GM11168 (cell line): ENCODE measurements around the gene DNAJC15.

ENCODE experiments used
- in situ Hi-C: fragments of 300-500 bp; cut with MboI; formaldehyde crosslinking; loops from one replicate; pipeline ENCODE4 v1.12.0; 2022; ENCODE audit warnings: low sequenced_read_pairs; ENCODE audit not compliant: unreplicated experiment

The DNAJC15 gene

DNA sequence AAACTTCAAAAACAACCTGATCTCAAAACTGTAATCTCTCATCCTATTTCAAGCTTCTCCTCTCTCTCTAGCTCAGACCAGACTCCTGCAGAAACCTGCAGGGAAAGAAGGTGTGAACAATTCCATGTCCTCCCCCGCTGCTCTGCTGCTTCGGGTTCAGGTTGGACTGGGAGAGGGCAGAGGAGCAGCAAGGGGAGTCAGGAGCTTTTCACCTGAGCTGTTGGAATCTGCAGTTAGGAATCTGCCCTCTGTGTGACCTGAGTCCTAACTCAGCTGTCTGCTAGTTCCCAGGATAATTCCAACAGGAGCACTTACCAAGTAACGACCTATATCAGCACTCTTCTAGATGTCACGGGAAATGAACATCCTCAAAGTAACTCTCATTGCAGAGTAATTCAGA, 118.3 kb downstream of the DNAJC15 start:
- in situ Hi-C loops, result no loop called here

DNA sequence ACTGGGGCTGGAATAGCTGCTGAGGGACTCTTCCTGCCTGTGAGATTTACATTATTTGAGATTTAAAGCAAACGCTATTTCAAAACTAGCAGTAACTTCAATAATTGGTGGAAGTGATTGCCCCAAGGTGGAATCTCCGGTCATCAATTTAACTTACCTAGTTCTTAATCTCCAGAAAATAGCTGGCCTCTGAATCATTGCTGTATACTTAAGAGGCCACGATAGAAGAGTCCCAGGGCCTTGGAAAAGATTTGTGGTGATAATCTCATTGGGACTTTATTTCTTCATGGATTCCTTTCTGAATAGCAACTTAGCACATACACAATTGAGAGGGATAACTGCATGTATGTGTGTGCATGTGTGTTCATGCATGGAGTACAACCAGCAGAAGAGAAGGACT, 120.2 kb downstream of the DNAJC15 start:
- in situ Hi-C loops, result no loop called here

DNA sequence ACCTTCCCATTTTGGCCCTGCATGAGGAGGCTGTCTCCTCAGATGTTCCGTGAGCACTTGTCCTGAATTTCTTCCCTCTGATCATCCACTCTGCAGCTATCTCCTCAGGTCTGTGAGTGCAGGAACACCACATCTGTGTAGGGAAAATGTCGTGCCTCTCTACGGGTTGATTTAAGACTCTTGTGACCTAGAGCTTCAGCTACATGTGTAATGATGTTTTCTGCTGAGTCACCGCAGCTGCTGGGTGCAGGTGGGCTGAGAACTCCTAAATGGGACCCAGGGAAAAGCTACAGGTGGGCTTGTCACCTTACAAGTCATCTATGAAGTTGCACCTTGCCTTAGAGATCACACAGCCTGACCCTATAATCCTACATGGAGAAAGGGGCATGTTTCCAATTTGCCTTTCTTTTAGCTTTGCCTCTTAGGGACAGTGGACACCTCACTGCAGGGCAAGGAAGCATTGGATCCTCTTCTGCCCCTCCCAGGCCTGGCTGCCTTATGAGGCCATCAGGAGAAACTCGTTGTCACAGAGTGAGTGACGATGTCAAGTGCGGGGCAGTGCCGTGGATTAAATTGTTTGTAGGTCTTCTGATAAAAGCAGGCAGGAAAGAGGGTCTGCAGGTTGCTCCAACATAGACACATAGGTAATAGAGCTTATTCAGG, 122.3 kb downstream of the DNAJC15 start:
- in situ Hi-C loops, result no loop called here

DNA sequence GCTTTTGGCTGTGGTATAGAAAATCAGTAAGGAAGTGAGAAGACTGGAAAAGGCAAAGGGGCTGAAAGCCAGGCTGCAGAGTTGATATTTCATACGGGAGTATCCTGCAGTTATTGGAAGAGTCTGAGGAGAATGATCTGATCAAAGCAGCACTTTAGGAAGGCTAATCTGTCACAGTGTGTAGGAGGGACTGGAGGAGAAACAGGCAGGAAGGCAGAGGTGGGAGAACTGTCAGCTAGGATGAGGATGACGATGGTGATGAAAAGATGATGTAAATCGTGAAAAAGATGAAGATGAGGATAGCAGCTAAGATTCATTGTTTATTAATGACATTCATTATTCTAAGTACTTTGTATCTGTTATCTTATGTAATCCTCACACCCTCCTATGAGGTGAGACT, 123.0 kb downstream of the DNAJC15 start:
- in situ Hi-C loops, result no loop called here

DNA sequence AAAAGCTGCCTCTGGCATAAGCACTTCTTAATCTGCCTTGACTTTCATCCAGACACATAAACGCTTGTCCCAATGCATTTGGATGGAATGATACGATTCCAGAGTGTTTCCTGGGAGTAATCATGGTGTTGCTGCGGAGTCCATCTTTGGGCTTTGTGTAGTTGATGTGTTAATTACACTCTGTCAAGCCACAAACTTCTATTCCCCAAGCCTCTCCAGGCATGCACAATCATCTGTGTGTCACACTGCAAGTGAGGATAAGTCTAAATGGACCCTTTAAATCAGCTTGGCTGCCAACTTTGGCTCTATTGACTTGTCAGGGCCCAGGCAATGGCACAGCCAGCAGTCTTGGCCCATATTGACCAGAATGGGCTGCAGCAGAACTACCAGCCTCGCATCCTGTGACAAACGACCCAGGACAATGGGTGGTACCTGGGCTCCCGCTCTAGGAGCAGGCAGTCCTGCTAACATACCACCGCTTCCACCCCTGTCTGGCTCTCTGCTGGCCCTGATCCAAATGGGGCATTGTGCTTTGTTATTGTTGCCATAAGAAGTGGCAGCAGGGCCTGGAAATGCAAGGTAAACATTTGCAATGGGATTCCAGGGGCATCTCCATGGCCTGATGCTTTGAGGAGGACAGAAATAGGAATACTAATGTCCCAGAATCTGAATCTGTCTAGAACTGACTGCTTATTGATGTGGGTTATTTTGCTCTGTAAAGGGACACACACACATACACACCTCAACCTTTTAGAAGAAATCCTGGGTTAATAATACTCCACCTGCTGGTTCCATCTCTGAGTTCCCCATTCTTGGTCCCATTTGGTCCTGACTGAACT, 127.2 kb downstream of the DNAJC15 start:
- in situ Hi-C loops, result no loop called here

DNA sequence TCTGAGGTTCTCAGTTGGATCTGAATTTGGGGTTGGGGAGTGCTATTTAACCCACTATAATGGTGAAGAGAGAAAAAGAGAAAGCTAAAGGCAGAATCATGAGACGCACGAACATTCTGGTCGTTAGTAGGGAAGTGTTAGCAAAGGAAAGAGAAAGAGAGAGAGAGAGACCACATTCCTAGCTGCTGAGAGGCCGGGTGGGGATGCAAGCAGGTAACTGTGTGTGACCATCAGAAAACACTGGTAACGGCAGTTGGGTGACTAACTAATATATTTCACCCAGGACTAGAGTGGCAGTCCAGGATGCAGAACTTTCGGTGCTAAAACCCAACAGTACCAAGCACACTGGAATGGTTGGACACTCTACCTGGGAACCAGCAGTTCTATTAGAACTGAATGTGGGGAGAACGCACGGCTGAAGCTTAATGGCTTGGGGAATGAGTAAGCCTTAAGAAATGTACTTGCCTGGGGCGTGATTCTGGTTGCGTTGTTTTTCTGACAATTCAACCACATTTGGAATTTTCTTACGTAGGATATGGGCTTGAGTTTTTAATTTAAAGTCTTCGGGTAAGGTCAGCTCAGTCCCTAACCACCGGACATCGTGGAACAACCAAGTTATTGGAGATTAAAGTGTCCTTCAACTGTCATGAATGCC, 130.2 kb downstream of the DNAJC15 start:
- in situ Hi-C loops, result no loop called here

DNA sequence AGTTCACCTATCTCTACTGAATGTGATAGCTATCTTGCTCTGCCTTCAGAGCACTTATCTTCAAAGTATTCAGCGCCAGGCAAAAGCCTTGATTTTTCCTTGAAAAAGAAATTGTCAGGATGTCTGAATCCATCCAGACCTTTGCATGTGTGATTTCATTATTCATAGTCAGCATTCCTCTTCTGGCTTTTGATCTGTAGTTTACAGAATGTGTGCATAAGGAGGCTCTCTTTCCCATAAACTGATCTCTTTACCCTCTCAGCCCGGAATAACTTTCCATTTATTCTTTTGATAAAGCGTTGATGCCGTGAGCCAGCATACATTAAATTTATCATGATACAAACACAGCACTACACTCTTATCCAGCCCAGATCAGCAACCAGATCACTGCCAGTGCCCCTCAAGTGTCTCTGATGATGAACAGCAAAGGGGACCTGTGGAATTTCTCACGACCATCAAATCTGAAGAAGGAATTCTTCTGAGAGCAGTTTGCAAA, 130.8 kb downstream of the DNAJC15 start:
- in situ Hi-C loops, result no loop called here

DNA sequence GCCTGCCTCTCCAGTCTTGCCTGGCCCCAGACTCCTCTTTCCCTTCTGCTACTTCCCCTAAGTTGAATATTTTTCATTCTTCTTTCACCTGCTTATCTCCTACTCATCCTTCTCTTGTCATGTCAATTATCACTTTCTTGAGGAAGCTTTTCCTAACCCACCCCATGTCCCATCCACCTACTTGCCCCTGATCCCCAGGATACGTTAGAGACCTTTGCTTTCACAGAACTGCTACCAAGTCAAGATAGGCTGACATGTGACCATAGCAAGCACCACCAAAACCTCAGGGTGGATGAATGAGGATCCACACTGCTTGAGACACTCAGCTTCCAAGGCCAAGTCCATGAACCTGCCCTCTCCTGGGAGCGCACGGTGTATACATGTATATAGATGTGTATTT, 131.5 kb downstream of the DNAJC15 start:
- in situ Hi-C loops, result no loop called here

DNA sequence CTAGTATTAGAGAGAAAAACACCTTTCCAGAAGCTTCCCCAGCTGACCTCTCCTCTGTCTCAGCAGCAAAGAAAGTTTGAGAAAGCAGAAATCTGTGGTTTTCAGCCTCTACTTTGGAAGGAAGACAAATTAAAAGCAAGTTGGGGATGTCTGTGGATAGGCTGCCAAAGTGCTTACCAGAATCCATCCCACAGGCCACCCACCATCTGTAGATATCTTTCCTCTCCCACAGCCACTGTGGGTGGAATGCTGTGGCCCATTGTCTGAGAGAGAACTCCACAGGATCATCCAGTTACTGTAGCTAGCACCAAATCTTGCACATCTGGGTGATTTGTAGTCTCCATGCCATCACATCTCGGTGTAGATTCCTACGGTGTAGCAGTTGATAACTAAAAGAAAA, 133.5 kb downstream of the DNAJC15 start:
- in situ Hi-C loops, result no loop called here

DNA sequence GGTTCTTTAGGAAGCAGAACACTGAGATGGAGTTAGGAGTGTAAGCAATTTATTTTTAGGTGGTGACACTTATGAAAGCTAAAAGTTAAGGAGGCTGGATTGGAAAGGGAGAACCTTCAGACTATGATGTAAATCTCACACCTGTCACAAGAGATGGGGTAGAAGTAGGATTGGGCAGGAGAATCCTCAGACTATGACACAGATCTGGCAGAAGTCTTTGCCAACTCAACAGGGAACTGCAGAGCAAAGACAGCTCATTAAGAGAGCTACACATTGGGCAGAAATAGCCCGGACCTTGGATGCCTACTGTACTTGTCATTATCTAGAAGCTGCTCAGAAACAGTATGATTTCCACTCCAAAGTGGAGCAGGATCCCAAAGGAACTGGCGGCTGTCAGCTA, 134.4 kb downstream of the DNAJC15 start:
- in situ Hi-C loops, result no loop called here

DNA sequence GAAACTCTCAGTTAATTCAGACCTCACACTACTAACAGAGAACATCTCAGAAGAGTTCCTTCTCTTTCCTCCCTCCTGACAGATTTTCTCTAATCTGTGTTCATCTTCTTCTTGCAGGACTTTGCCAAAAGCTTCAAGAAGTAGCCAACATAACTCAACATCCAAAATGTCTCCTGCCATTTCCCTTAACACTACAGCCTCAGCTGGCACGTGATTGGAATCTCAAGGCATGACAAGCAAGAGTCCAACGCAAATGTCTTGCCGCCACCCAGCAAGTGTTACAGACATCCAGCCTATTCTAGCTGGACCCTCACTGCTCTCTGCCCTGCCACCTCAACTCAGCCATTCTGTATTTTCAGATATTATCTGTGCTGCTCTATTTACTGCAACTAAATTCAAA, 135.1 kb downstream of the DNAJC15 start:
- in situ Hi-C loops, result no loop called here

DNA sequence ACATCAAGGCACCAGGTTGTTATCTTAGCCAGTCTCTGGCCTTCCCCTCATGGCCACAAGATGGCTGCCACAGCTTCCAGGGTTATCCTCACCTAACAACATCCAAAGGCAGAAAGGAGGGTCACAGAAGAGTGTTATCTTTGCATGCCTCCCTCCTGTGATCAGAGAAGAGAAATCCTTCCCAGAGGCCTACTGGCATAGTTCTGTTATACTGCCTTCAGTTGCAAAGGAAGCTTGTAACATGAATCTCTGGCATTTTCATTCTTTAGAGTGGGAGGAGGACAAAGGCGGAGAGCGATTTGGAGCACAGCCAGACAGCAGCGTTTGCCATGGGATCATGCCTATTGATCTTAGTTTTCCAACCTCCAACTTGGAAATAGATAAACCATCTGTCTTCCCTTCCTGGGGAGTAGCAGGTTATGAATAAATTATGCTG, 135.7 kb downstream of the DNAJC15 start:
- in situ Hi-C loops, result no loop called here
